Measurements from ENCODE around the gene ATP6V1C2.

GRCh38 chr2:10819714-10820314 is 98.4 kb downstream of the ATP6V1C2 start:
- TF ChIP-seq TAF1 (IDR thresholded peaks at IDR 0.05; ENCODE audit: borderline replicate concordance, low read depth, low read length) (no peak), POLR2AphosphoS5 (IDR thresholded peaks at IDR 0.05; ENCODE audit: low read depth, low read length) (no peak)

Data from GM12892 (cell line).